HG02973 (cell line): ENCODE results near the gene LHX3.

Source experiments
- ATAC-seq: cut with Tn5 transposase; IDR thresholded peaks from one replicate; pipeline ENCODE4 v1.9.1; 2021; ENCODE audit warnings: moderate library complexity; ENCODE audit not compliant: unreplicated experiment

Gene LHX3

GRCh38 chr9:136179101-136179616 is 25.8 kb downstream of the LHX3 start:
- ATAC-seq: no peak

- ATAC-seq: no peak
Observed at GRCh38 chr9:136178773-136179075, 26.2 kb downstream of the LHX3 start.

- ATAC-seq: no peak
Observed at GRCh38 chr9:136178061-136178772, 26.7 kb downstream of the LHX3 start.

- no peak for ATAC-seq
Observed at GRCh38 chr9:136177224-136177623, 27.7 kb downstream of the LHX3 start.

GRCh38 chr9:136175616-136176197 is 29.2 kb downstream of the LHX3 start:
- ATAC-seq: no peak

GRCh38 chr9:136174779-136175615 is 29.9 kb downstream of the LHX3 start:
- no peak for ATAC-seq

- ATAC-seq: no peak
Observed at GRCh38 chr9:136173648-136174290, 31.2 kb downstream of the LHX3 start.

- no peak for ATAC-seq
Observed at GRCh38 chr9:136172412-136173079, 32.4 kb downstream of the LHX3 start.

- no peak for ATAC-seq
Observed at GRCh38 chr9:136171801-136172411, 33.0 kb downstream of the LHX3 start.

GRCh38 chr9:136171009-136171800 is 33.7 kb downstream of the LHX3 start:
- ATAC-seq: no peak

GRCh38 chr9:136170006-136170901 is 34.7 kb downstream of the LHX3 start:
- ATAC-seq: no peak

- ATAC-seq: no peak
Observed at GRCh38 chr9:136169495-136169894, 35.4 kb downstream of the LHX3 start.

- no peak for ATAC-seq
Observed at GRCh38 chr9:136163248-136163850, 41.6 kb downstream of the LHX3 start.

GRCh38 chr9:136160995-136161610 is 43.8 kb downstream of the LHX3 start:
- no peak for ATAC-seq

GRCh38 chr9:136160381-136160841 is 44.5 kb downstream of the LHX3 start:
- no peak for ATAC-seq

- no peak for ATAC-seq
Observed at GRCh38 chr9:136159851-136160250, 45.1 kb downstream of the LHX3 start.

GRCh38 chr9:136157477-136158265 is 47.3 kb downstream of the LHX3 start:
- no peak for ATAC-seq
